ENCODE results near the gene DRICH1. TPM values are rescaled to one million over a fixed set of nuclear protein-coding genes. Genes with fewer than 3 reads are reported as not detected.
"Not testable (repeated sequence)": the region's sequence is repeated elsewhere in the genome, so short reads cannot be mapped to it uniquely, and the experiment has no call there.

Gene DRICH1
- total and polyA plus RNA-seq, 5 donors, result 0.09 to 0.37 TPM; not detected in 3

GRCh38 chr22:23565305-23565914 lies 66.7 kb downstream of the DRICH1 start:
- 14% methylated on average over 11 of the region's 11 CpGs for WGBS
- Histone ChIP-seq H3K4me3 (ENCODE audit: low read length) (peak overlapping the region; percentile 57), H3K27me3 (ENCODE audit: control insufficient read depth, insufficient read depth) (no peaks in the 10 kb centered on the region), H3K9me3 (ENCODE audit: control insufficient read depth, low read length) (no peaks in the 10 kb centered on the region), H3K4me1 (ENCODE audit: control insufficient read depth, insufficient read depth, low read length) (no peaks in the 10 kb centered on the region), H3K27ac (ENCODE audit: low read length) (no peak overlapping the region)
- DNase-seq (no peak), ATAC-seq (peak; percentile 15 to 55)
- intact Hi-C loops (cut with DNase I), result no loop called here

- H3K4me1 ChIP-seq (ENCODE audit: control insufficient read depth, insufficient read depth, low read length), result no peaks in the 10 kb centered on the region
- no peak overlapping the region for H3K4me3 ChIP-seq (ENCODE audit: low read length)
- ATAC-seq, result no peak
- H3K27ac ChIP-seq (ENCODE audit: low read length), result no peak overlapping the region
- H3K27me3 ChIP-seq (ENCODE audit: control insufficient read depth, insufficient read depth), result no peaks in the 10 kb centered on the region
- WGBS, result 87% methylated on average over 7 of the region's 7 CpGs
- DNase-seq, result no peak
- intact Hi-C loops (cut with DNase I), result no loop called here
- H3K9me3 ChIP-seq (ENCODE audit: control insufficient read depth, low read length), result no peaks in the 10 kb centered on the region
Observed at GRCh38 chr22:23564276-23564675, 67.8 kb downstream of the DRICH1 start.

GRCh38 chr22:23563111-23563510 lies 69.0 kb downstream of the DRICH1 start:
- no peaks in the 10 kb centered on the region for H3K4me1 ChIP-seq (ENCODE audit: control insufficient read depth, insufficient read depth, low read length)
- intact Hi-C loops (cut with DNase I), result no loop called here
- no peak for ATAC-seq
- WGBS, result 88% methylated on average over 9 of the region's 9 CpGs
- no peaks in the 10 kb centered on the region for H3K27me3 ChIP-seq (ENCODE audit: control insufficient read depth, insufficient read depth)
- H3K4me3 ChIP-seq (ENCODE audit: low read length), result no peak overlapping the region
- H3K27ac ChIP-seq (ENCODE audit: low read length), result no peak overlapping the region
- no peak for DNase-seq
- no peaks in the 10 kb centered on the region for H3K9me3 ChIP-seq (ENCODE audit: control insufficient read depth, low read length)

GRCh38 chr22:23562186-23562585 lies 69.9 kb downstream of the DRICH1 start:
- intact Hi-C loops (cut with DNase I), result no loop called here
- ATAC-seq, result no peak
- no peak overlapping the region for H3K4me3 ChIP-seq (ENCODE audit: low read length)
- no peak overlapping the region for H3K27ac ChIP-seq (ENCODE audit: low read length)
- no peaks in the 10 kb centered on the region for H3K9me3 ChIP-seq (ENCODE audit: control insufficient read depth, low read length)
- no peaks in the 10 kb centered on the region for H3K4me1 ChIP-seq (ENCODE audit: control insufficient read depth, insufficient read depth, low read length)
- no peak for DNase-seq
- no peaks in the 10 kb centered on the region for H3K27me3 ChIP-seq (ENCODE audit: control insufficient read depth, insufficient read depth)
- 87% methylated on average over 4 of the region's 4 CpGs for WGBS

- H3K27me3 ChIP-seq (ENCODE audit: control insufficient read depth, insufficient read depth); DNase-seq; intact Hi-C loops (cut with DNase I); H3K4me1 ChIP-seq (ENCODE audit: control insufficient read depth, insufficient read depth, low read length); H3K9me3 ChIP-seq (ENCODE audit: control insufficient read depth, low read length); H3K27ac ChIP-seq (ENCODE audit: low read length); ATAC-seq; H3K4me3 ChIP-seq (ENCODE audit: low read length): not testable (repeated sequence)
- WGBS, result 83% methylated on average over 24 of the region's 24 CpGs
Observed at GRCh38 chr22:23561025-23561510, 71.1 kb downstream of the DRICH1 start.

- H3K9me3 ChIP-seq (ENCODE audit: control insufficient read depth, low read length); H3K27ac ChIP-seq (ENCODE audit: low read length); intact Hi-C loops (cut with DNase I); ATAC-seq; H3K4me3 ChIP-seq (ENCODE audit: low read length); H3K27me3 ChIP-seq (ENCODE audit: control insufficient read depth, insufficient read depth); DNase-seq; H3K4me1 ChIP-seq (ENCODE audit: control insufficient read depth, insufficient read depth, low read length): not testable (repeated sequence)
- WGBS, result 44% methylated on average over 1 of the region's 1 CpG
Observed at GRCh38 chr22:23560215-23560614, 71.9 kb downstream of the DRICH1 start.

Other genes starting within 250 kb of the DRICH1 start
- gene IGLL1, start 52.0 kb downstream of the DRICH1 start, total RNA-seq, result not detected
- not detected for gene IGLL1, start 52.0 kb downstream of the DRICH1 start, polyA plus RNA-seq
- gene RGL4, start 58.7 kb upstream of the DRICH1 start, total RNA-seq, result not detected
- 0.45 TPM for gene RGL4, start 58.7 kb upstream of the DRICH1 start, polyA plus RNA-seq
- 1 to 10 TPM; 5.6 to 6.3 (median 6.1) TPM for gene ZNF70, start 118.8 kb upstream of the DRICH1 start, total RNA-seq
- 1.9 TPM for gene ZNF70, start 118.8 kb upstream of the DRICH1 start, polyA plus RNA-seq
- under 1 TPM in 2 of 4 donors, not detected in 2; 0.40 to 0.41 TPM for gene VPREB3, start 122.1 kb upstream of the DRICH1 start, total RNA-seq
- gene VPREB3, start 122.1 kb upstream of the DRICH1 start, polyA plus RNA-seq, result 0.61 TPM
- under 1 TPM in 1 of 4 donors, not detected in 3; 0.21 TPM for gene C22orf15, start 130.7 kb upstream of the DRICH1 start, total RNA-seq
- gene C22orf15, start 130.7 kb upstream of the DRICH1 start, polyA plus RNA-seq, result not detected
- 1,000 to 10,000 TPM in 3 of 4 donors, 100 to 1,000 TPM in 1; 993 to 1,434 (median 1,175) TPM for gene CHCHD10, start 135.7 kb upstream of the DRICH1 start, total RNA-seq
- 1,153 TPM for gene CHCHD10, start 135.7 kb upstream of the DRICH1 start, polyA plus RNA-seq
- gene MMP11, start 140.5 kb upstream of the DRICH1 start, total RNA-seq, result 10 to 100 TPM in 2 of 4 donors, 1 to 10 TPM in 2; 2.8 to 15.4 (median 11.5) TPM
- 5.9 TPM for gene MMP11, start 140.5 kb upstream of the DRICH1 start, polyA plus RNA-seq
- gene SMARCB1, start 154.6 kb upstream of the DRICH1 start, total RNA-seq, result 10 to 100 TPM; 48.8 to 55.9 (median 49.4) TPM
- 41.1 TPM for gene SMARCB1, start 154.6 kb upstream of the DRICH1 start, polyA plus RNA-seq
- 10 to 100 TPM in 2 of 4 donors, 1 to 10 TPM in 2; 6.1 to 11.6 (median 9.2) TPM for gene DERL3, start 206.7 kb upstream of the DRICH1 start, total RNA-seq
- 5.0 TPM for gene DERL3, start 206.7 kb upstream of the DRICH1 start, polyA plus RNA-seq
- gene SLC2A11, start 225.6 kb upstream of the DRICH1 start, total RNA-seq, result 10 to 100 TPM; 12.0 to 27.2 (median 21.0) TPM
- gene SLC2A11, start 225.6 kb upstream of the DRICH1 start, polyA plus RNA-seq, result 23.4 TPM

All from right cardiac atrium (tissue), 5 donors.